Prostate gland (tissue), 2 donors: ENCODE results near the gene TLL1.

Experiments used
- POLR2A ChIP-seq: fragments of 450-650 bp; IDR thresholded peaks from one replicate; pipeline ENCODE4 v1.6.1; 2016; ENCODE audit warnings: antibody characterized with exemption, mild to moderate bottlenecking
- POLR2AphosphoS5 ChIP-seq: sonication (generic); formaldehyde crosslinking; IDR thresholded peaks from one replicate; pipeline ENCODE4 v1.6.1; 2017; ENCODE audit warnings: antibody characterized with exemption
- TF ChIP-seq, protein P1 (sequence below), 4 experiments: fragments of 200-600 bp in 2 of 4; fragments of 450-650 bp in 2 of 4; sonication (generic) in 2 of 4; IDR thresholded peaks; 1 replicate in 3 of 4; 2 replicates in 1 of 4; pipeline ENCODE4 v1.5.1; 2016 to 2019; ENCODE audit warnings: antibody characterized with exemption in 4 of 4, mild to moderate bottlenecking in 2 of 4, moderate library complexity in 2 of 4

DNA sequence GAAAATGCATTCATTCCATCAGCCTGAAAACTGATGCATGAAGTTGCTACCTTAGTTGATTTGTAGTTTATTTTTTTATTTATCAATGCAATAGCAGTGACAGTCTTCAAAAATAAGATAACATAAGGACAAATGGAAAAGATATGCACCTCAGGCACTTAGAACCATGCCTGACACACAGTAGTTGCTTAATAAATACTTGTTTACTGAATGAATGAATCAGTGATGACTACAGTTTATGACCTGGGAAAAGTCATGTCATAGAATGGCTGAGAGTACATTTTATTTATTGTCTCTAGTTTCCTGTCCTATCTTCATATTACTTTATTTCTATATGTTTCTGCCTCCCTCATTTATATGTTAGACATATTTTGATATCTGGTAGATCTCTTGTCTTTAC is 171.8 kb downstream of the TLL1 start:
- no peak for TF ChIP-seq POLR2A
- TF ChIP-seq, protein P1, sequence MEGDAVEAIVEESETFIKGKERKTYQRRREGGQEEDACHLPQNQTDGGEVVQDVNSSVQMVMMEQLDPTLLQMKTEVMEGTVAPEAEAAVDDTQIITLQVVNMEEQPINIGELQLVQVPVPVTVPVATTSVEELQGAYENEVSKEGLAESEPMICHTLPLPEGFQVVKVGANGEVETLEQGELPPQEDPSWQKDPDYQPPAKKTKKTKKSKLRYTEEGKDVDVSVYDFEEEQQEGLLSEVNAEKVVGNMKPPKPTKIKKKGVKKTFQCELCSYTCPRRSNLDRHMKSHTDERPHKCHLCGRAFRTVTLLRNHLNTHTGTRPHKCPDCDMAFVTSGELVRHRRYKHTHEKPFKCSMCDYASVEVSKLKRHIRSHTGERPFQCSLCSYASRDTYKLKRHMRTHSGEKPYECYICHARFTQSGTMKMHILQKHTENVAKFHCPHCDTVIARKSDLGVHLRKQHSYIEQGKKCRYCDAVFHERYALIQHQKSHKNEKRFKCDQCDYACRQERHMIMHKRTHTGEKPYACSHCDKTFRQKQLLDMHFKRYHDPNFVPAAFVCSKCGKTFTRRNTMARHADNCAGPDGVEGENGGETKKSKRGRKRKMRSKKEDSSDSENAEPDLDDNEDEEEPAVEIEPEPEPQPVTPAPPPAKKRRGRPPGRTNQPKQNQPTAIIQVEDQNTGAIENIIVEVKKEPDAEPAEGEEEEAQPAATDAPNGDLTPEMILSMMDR (IDR thresholded peaks at IDR 0.05), result no peak
- TF ChIP-seq POLR2AphosphoS5, result no peak
